DMS 273 (cell line): ENCODE data around the gene ARL5B.
"Not testable (repeated sequence)": the region's sequence is repeated elsewhere in the genome, so short reads cannot be mapped to it uniquely, and the experiment has no call there.

Experiments used
- DNase-seq: peaks from one replicate; lab custom pipeline; 2025; ENCODE audit not compliant: unreplicated experiment; lab: John Stamatoyannopoulos, UW

The ARL5B gene, protein sequence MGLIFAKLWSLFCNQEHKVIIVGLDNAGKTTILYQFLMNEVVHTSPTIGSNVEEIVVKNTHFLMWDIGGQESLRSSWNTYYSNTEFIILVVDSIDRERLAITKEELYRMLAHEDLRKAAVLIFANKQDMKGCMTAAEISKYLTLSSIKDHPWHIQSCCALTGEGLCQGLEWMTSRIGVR

DNA sequence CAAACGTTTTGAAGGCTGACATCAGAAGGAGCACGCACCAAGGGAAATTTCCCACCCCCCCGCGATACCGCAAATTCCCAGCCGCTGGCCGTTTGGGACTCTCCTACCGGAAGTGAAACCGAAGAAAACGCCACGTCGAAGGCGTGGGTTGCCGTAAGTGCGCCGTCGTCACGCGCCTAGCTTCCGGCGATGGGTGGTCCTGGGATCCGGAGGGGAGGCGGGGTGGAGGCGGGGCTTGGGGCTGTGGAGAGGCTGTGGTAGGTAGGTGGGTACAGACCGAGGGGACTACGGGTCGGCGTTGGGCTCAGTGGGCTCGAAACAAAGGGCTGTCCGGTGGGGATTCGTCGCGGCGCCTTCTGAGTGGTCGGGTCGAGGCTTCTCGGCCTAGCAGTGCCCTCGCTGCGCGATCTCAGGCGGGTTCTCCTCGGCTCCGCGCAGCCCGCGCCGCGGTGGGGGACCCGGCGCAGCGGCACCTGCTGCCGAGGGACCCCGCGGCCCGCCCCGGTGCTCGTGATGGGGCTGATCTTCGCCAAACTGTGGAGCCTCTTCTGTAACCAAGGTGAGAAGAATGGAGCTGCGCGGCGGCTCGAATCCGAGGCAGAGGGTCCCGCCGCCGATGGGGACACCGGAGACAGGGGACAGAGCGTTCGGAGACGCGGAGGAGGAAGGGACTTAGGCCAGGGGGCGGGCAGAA, at the start of gene ARL5B:
TSS of gene ARL5B (plus strand) at position 307 of the 694 bp plus-strand sequence. CDS start at position 514, 207 bp downstream.
- DNase-seq = peak; percentile 95

DNA sequence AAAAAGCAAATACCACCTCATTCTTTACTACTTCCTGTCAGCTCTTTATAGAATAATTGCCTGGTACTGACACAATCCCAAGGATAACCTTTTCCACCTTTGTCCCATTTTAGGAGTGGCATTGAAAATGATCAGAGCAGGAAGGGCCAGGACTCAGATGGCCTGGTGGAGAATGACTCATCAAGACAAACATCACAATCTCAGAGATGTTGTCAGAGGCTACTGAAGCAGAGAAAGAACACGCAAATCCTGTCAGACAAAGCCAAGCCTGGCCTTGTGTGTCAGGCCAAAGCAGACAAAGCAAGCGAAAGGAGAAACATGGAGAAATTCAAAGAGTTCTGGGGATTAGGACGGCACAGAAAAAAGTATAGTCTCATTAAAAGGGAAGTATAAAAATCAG, 48.7 kb upstream of the ARL5B start:
- no peak for DNase-seq

DNA sequence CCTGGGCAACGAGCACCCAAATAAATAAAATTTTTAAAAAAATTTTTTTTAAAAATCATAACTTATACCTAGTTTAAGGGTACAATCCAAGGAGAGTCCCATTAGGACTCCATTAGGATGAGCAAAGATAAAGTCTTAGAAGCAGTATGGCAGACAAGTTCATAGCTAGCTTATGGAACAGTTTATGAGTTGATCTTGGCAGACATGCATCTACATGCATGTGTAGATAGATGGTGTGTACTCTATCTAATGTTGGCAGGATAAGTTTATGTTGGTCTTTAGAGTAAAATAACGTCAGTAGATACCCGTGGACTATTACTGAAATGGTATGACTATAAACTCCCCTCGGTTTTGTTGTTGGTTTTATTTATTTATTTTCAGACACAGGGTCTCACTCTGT, 48.1 kb upstream of the ARL5B start:
- DNase-seq = no peak

DNA sequence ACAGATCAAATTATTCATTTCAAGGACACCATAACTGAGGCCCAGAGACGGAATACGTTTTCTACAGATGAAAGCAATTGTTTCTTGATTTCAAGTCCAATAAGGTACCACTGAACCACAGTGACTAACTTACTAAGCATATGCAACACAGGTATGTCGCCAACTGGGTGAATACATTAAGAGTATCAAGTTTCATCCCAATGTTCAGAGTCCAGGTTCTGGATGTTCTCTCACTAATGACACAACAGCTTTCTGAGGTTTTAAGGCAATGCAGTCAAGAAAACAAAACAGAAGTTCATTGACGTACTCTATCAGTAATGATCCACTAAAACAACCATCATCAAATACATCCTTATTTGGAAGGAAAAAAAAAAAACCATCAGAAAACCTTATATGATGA, 43.6 kb upstream of the ARL5B start:
- no peak for DNase-seq

DNA sequence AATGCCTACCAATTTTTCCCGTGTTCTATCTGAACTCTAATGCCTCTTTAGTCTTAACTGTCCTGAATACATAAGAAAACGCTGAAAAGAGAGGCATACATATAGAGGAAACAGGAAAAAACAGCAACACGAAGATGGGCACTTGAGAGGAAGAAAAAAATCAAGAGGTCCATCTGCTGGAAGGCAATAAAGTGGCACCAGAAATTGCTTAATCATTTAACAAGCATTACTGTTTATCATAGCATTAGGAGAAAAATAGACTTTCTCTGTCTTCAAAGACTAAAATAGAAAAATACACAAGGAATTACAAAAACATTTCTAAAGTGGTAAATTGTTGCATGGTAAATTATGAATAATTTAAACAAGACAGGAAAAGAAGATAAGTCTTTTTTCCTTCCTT, 42.9 kb upstream of the ARL5B start:
- DNase-seq = peak; percentile 3

DNA sequence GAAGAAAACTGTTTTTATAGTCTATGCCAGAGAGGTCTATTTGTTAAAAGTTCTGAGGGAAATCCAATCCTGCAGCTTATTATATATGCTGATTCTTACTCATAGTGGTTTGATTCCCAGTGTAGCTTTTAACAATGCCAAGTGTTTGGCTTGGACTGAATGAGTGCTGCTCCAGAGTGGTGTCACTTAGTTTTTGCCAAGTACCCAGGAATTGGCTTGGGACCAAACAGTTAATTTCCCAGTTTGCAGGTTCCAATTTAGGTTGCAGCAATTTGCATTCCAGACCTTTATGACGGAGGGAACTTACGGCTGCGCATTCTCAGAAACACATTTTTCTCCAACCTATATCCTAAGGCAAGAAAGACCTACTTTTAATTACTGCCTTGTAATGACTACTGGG, 40.2 kb upstream of the ARL5B start:
- peak; percentile 14 for DNase-seq

DNA sequence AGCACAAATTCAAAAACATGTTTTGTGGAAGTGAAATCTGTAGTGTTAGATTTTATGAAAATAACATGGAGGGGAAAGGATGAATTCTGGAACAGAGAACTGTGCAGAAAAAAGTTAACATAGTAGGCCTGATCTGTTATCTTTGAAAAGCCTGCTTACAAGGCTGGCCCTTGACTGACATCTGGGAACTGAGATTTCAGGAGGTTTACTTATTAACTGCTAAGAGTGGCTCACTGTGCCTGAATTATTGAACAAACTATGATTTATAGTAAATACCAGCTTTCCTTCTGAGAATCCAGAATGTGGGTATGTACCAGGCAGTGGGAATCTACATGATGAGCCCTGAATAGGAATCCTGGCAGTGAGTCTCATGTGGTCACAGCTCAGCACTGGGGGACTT, 38.4 kb upstream of the ARL5B start:
- no peak for DNase-seq

DNA sequence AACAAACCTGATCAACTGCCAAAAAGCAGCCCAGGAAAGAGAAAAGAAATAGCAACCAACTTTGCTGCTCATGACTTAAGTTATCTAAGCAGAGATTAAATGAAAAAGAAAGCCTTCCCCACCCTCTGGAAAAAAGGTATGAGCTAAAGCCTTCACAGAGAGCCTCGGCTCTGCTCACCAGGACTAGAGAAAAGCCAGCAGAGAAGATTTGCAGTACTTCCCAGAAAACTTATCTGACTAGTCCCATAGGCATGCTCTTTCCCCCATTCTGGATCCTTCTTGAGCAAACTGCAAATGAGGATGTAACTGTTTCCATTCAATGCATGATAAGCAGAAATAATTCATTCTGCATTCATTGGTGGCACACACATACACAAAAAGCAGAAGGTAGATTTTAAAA, 35.6 kb upstream of the ARL5B start:
- not testable (repeated sequence) for DNase-seq

DNA sequence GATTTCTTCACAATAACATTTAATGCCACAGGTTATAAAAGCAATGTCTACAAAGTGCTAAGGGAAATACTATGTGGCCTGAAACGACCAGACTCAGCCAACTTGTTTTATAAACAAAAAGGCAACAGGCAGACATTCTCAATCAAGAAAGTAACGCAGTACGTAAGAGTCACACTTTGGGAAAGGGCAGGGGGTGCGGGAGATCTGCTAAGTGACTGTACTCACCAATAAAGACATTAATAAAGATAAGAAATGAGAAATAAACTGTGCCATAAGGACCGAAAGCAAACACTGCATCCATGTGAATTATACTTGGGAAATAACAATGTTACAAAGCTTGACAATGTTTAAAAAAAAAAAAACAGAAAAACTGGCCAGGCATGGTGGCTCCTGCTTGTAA, 33.3 kb upstream of the ARL5B start:
- no peak for DNase-seq

DNA sequence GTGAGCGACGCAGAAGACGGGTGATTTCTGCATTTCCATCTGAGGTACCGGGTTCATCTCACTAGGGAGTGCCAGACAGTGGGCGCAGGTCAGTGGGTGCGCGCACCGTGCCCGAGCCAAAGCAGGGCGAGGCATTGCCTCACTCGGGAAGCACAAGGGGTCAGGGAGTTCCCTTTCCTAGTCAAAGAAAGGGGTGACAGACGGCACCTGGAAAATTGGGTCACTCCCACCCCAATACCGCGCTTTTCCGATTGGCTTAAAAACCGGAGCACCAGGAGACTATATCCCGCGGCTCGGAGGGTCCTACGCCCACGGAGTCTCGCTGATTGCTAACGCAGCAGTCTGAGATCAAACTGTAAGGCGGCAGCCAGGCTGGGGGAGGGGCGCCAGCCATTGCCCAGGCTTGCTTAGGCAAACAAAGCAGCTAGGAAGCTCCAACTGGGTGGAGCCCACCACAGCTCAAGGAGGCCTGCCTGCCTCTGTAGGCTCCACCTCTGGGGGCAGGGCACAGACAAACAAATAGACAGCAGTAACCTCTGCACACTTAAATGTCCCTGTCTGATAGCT, 31.7 kb upstream of the ARL5B start:
- peak; percentile 69 for DNase-seq

DNA sequence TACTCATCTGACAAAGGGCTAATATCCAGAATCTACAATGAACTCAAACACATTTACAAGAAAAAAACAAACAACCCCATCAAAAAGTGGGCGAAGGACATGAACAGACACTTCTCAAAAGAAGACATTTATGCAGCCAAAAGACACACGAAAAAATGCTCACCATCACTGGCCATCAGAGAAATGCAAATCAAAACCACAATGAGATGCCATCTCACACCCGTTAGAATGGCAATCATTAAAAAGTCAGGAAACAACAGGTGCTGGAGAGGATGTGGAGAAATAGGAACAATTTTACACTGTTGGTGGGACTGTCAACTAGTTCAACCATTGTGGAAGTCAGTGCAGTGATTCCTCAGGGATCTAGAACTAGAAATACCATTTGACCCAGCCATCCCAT, 26.7 kb upstream of the ARL5B start:
- DNase-seq = not testable (repeated sequence)

DNA sequence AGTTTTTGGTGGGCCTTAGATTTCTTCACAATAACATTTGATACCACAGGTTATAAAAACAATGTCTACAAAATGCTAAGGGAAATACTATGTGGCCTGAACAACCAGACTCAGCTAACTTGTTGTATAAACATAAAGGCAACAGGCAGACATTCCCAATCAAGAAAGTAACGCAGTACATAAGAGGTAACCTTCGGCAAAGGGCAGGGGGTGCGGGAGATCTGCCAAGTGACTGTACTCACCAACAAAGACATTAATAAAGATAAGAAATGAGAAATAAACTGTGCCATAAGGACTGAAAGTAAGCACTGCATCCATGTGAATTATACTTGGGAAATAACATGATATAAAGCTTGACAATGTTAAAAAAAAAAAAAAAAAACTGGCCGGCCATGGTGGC, 23.2 kb upstream of the ARL5B start:
- DNase-seq = no peak

DNA sequence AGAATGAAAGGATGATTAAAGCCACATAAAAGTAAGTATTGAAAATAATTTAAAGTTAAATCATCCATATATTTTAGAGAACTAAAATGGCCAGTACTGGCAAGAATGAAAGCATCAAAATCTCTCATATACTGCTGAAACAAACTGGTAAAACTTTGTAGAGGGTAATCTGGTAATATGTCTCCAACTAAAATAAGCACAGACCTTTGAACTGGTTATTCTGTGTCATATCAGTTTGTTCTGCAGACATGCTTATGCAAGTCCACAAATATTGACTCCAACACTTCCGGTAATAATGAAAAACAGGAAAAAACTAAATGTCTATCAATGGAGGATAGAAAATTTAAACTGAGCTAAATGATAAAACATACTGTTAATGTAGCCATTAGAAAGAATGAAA, 21.8 kb upstream of the ARL5B start:
- not testable (repeated sequence) for DNase-seq

DNA sequence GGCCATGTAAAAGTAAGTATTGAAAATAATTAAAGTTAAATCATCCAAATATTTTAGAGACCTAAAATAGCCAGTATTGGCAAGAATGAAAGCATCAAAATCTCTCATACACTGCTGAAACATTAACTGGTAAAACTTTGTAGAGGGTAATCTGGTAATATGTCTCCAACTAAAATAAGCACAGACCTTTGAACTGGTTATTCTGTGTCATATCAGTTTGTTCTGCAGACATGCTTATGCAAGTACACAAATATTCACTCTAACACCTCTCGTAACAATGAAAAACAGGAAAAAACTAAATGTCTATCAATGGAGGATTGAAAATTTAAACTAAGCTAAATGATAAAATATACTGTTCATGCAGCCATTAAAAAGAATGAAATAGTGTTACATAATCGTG, 19.5 kb upstream of the ARL5B start:
- DNase-seq = not testable (repeated sequence)

DNA sequence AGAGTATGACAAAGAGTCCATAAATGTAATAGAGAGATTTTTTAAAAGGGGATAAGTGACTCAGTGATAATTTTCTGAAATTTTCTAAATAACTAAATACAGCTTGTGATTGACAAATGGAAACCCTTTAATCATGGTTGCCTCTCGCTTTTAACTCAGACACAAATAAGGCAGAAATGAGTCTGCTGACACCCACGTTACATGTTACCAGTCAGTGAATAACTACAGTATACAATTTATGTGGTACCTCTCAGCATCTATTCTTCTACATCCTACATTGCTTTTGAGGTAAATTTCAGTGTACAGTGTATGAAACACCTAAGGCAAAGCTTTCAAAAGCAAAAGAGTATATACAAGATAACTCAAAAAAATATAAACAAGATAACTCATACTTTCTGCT, 12.1 kb upstream of the ARL5B start:
- no peak for DNase-seq

DNA sequence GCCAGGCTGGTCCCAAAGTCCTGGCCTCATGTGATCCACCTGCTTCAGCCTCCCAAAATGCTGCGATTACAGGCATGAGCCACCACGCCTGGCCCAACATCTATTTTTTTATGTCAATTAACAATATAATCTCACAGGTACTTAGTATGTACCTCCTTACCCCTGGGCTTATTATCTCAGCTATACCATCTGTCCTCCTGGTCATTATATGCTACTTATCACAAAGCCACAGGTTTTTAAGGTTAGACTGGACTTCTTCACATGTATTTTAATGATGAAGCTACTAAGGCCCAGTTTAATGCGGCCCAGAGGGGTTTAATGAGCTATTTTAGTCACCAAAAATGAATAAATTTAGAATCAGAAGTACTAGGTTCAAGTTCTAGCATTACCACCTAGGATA, 11.3 kb upstream of the ARL5B start:
- DNase-seq = no peak

DNA sequence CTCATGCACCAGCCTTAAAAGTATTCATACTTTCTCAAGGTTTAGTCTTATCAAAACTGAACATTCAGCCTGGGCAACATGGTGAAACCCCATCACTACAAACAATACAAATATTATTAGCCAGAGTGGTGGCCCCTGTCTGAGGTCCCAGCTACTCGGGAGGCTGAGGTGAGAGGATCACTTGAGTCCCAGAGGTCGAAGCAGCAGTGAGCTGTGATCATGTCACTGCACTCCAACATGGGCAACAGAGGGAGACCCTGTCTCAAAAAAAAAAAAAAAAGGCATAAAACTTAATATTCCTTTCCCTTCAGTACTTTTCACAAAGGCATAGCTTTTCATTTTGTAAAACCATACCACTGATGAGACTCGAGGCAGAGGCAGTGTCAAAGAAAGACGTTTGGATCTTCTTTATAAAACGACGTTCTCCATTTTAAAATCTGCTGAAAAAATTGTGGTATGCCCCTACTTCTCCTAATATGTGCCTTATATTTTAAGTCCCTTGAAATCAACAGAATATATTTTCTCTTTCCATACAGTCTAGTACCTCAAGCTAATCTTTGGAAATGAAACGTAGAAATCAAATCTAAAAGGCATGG, 9.8 kb upstream of the ARL5B start:
- no peak for DNase-seq

DNA sequence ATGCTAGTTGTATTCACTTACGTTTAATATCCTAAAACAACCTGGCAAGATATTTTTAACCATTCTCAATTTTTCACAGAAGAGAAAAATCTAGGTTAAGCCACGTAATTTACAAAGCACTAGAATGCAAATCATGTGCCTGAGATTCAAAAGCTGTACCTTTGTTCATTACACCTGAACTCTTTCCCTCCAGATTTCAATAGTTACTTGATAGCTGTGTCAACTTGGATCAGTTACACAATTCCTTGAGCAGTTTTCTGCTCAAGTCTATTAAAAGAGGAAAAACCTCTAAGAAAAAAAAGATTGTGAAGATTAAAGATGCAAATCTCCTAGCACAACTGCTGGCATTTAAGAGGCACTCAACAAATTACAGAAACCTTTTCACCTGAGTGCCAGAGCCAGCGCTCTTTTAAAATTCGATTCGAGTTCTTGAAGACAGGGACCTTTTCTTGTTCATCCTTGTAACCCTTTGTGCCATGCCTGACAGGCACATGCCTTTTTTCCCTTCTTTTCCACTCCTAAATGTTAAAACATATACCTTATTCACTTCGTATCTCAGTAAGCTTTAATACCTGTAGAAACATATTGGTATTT, 8.7 kb upstream of the ARL5B start:
- no peak for DNase-seq

DNA sequence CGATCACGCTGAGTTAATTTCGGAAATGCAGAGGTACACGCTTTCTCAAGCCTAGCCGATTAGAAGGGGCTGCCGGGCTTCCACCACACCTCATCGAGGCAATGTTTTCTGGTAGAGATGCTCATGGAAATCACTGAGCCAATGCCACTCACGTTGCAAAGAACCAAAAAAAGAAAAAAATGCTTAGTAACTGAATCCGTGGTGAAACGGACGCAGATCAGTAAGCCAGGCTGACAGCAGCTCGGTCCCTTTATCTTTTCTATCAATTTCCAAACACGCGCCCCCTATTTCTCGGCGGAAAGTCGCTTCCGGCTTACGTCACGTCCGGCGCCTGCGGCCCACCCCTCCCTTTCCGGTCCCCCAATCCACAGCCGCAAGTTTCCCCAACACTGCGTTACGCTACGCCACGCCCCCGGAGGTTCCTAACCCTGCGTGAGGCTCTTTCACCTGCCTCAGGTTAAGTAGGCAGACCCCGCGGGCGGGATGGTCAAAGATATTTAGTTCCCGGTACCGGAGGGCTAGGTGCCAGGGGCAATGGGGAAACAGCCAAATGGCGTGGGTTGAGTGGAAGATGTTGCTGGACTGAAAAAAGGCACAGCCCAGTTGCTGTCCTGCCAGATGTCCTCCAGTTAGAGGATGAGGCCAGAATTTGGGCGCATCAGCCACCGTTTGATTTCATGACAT, 7.8 kb upstream of the ARL5B start, which contains the start of gene NSUN6:
TSS of gene NSUN6 (minus strand) at position 264 of the 684 bp plus-strand sequence. CDS start 384 bp downstream, outside the sequence.
- peak; percentile 90 for DNase-seq

DNA sequence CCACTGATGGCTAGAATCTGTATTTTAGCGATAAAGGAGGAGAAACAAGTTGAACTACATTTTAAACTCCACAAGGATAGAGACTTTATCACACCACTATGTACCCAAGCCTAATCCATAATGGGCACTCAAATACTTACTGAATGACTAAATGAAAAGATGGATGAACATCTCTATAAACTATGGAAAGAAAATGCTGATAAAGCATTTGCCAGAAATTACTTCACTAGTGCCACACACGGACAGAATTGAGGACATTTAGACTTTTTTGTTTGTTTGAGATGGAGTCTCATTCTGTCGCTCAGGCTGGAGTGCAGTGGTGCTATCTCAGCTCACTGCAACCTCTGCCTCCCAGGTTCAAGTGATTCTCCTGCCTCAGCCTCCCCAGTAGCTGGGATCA, 6.1 kb upstream of the ARL5B start:
- DNase-seq = no peak

DNA sequence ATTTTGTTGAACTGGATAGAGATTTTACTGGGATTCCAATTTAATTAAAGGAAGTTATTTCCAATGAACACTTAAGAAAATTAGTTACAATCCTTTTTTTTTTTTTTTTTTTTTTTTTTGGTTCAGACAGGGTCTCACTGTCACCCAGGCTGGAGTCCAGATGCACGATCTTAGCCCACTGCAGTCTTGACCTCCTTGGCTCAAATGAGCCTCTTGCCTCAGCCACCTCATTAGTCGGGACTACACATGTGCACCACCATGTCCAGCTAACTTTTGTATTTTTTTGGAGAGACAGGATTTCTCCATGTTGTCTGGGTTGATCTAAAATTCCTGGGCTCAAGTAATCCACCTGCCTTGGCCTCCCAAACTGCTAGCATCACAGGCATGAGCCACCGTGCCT, 2.5 kb upstream of the ARL5B start:
- no peak for DNase-seq
